Posterior cingulate gyrus (tissue), 11 donors: ENCODE data around the gene ALG1.
"Not testable (repeated sequence)": the region's sequence is repeated elsewhere in the genome, so short reads cannot be mapped to it uniquely, and the experiment has no call there.

ENCODE experiments used
- DNase-seq, 10 donors: peaks; one replicate each; pipeline versions ENCODE4 v3.0.0 to v3.0.0-alpha.2; 2020 to 2021; ENCODE audit warnings: mixed read lengths in 3 of 10
- intact Hi-C: fragments of 100-400 bp; cut with DNase I; formaldehyde crosslinking; loops from one replicate; pipeline ENCODE4 v1.15.1; 2023

ALG1 gene

DNA sequence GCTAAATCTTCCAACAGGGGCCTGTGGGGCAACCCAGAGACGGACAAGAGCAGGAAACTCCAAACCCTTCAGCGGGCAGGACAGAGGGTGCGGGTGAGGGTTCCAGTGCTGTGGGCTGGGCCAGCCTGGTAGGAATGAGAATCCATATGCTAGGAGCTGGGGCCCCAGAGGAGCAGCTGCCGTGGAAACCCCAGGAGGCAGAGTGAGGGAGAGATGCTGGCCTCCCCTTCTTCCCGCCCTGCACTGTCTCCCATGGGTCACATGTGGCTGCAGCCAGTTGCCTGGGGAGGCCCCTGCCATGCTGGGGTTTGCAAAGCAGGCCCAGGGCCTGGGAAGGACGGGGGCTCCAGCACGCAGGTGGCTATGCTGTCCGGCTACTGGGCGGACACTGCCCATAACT, 21.4 kb downstream of the ALG1 start:
- intact Hi-C loops = not testable (repeated sequence)

DNA sequence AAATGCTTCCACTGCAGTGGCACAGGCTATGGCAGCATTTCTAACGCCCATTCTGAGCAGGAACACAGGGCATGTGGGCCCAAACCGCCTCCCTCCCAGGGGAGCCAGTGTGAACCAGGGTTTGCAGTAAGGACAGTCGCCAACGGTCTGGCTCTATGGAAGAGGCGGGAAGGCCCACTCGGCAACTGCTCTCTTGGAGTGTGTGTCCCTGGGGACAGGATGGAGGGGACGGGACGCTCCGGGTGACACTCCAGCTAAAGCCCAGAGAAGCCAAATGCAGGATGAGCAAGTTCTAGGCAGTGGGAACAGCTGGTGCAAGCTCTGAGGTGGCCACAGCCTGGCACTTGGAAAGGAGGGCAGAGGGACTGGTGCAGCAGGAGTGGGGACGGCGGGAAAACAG, 22.1 kb downstream of the ALG1 start:
- peak in 2 of 10 donors; percentile 70 to 76 for DNase-seq
- intact Hi-C loops = not testable (repeated sequence)

More for the DNA sequence above, 21.4 kb downstream of the ALG1 start:
- peak in 2 of 10 donors; percentile 22 to 63 for DNase-seq

DNA sequence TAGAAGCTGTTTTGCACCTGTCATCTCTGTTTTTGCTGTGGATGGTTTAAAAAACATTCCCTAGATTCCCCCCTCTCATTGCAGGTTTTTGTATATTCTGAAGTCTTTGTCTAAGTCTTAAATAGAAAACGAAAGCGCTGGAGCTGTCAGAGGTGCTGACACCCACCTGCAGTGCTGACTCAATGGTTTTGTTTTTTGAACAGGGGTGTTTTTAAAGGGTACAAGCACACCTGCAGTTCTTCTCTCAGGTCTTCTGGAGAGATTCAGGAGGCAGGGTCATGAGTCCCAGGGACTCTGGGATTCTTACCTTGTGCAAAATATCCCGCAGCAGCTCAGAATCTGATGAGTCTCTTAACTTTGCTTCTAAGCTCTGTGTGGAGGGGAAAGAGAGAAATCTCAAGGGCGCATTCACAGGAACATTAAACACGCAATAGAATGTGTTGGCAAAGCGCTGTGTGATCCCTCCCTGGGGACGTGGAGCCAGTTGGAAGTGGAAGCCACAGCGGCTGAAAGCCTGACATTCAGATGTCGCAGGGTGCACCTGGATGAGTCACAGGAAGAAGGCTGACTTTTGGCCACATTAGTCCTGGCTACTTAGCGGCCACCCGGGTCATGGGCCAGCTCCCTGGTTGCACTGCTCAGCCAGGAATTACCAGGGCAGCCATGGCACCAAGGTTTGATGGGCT, 23.6 kb downstream of the ALG1 start:
- DNase-seq = peak in 1 of 10 donors; percentile 83
- intact Hi-C loops = not testable (repeated sequence)

DNA sequence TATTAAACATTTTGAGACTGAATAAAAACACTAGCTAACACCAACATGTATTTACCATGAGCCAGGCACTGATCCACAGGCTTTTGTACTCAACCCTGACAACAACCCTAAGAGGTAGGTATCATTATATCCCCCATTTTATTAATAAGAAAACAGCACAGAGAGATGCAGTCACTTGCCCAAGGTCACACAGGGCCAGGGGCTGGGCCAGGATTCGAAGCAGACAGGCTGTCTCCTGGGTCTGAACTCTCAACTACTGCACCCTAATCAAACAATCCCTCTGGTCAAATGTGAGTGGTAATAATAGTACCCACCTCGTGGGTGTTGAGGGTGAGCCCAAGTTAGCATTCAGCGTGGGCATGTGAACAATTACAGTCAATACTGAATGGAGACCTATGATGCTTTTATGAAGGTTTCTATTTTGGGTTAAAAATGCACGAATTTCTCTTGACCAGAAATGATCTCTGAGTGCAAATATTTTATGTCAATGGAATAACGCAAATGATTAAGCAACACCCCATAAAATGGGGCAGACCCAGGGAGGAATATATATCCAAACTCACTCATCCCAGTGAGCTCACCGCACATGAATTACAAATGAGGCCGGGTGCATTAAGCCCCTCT, 24.9 kb downstream of the ALG1 start:
- DNase-seq = peak in 1 of 10 donors; percentile 65
- intact Hi-C loops = not testable (repeated sequence)

DNA sequence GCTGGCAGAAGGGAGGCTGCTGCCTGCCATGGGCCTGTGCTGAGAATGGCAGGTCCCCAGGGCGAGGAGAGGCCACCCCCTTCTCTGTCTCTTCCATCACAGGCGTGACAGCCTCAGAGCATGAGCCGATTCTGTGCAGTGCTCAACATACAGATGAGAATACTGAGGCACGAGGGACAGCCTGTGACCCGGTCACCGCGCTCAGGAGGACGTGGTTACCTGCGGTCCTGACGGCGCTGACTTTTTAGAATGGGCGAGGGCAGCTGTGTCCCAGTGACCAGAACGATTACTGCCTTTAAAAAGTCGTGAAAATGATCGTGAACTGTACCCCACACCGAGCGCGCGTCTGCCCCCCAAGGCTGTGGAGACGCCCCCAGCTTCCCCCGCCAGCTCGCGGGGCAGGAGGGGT, 25.4 kb downstream of the ALG1 start:
- intact Hi-C loops = not testable (repeated sequence)
- peak in 2 of 10 donors; percentile 10 to 81 for DNase-seq

DNA sequence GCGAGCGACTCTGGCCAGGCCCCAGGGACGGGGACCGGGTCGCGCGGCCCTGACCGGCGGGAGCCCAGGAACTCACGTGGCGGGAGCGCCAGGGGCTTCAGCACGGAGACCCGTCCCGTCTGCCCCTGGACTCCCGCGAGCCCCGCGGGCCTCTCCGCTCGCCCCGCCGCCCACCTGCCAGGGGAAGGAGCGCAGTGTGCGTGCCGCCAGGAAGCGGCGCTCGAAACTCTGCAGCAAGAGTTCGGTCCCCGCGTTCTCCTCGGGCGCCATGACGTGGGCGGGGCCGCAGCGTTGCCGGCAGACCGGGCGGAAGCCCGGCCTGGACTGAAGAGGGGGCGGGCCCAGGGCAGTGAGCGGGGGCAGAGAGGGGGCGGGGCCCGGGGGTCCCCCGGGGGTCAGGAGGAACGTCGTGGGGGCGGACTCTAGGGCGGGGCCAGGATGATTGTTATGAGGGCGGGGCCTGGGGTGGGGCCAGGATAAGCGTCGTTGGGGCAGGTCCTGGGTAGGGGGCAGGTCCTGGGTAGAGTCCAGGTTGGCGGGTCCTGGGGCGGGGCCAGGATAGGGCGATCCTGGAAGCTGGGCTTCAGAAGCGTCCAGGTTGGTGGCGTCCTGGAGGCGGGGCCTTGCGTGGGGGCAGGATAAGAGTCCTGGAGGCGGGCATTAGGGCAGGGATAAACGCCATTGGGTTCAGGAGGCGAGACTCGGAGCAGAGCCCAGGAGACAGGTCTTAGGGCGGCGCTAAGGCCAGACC, 26.0 kb downstream of the ALG1 start, which contains the start of gene EEF2KMT:
Gene EEF2KMT, minus strand, starts transcription at position 326 of the 751 bp plus-strand sequence. Its CDS starts 56 bp downstream, at position 270.
- intact Hi-C loops = not testable (repeated sequence)
- DNase-seq = peak in 9 of 10 donors; percentile 97 to 100 (median 98)

DNA sequence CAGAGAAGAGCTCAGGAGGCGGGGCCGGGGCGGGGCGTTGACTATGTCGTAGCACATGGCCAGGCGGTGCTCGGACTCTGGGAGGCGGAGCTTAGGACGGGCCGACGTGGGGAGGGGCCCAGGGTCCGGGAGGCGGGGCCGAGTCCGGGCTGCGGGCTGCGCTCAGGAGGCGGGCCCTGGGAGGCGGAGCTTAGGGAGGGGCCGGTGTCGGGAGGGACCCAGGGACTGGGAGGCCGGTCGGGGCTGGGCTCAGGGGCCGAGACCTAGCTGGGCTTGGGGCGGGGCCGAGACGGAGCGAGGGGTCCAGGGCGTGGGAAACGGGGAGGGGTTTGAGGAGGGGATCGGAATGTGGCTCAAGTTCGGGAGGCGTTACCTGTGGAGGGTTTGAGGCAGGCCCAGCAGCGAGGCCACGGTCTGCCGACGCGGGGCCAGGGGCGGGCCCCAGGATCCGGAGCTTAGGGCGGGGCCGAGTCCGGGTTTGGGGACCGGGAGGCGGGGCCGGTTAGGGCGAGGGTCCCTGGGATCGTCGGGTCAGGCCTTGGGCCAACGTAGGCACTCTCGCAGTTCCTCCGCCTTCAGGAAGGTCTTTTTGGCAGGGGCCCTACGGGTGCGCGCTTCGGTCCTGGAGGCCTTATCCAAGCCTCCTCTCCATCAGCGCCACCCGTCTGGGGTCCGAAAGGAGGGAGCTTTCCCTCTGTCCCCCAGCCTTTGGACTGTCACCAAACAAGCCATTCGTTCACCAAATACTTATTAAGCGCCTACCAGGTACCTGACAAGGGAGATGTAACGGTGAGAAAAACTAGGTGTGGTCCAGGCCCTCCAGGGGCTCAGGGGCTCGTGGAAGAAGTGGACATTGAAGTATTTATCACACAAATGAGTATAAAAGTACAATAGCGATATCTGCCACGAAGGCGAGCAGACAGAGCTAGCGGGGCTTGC, 26.8 kb downstream of the ALG1 start:
- intact Hi-C loops = not testable (repeated sequence)
- peak; percentile 31 to 100 (median 50) for DNase-seq

DNA sequence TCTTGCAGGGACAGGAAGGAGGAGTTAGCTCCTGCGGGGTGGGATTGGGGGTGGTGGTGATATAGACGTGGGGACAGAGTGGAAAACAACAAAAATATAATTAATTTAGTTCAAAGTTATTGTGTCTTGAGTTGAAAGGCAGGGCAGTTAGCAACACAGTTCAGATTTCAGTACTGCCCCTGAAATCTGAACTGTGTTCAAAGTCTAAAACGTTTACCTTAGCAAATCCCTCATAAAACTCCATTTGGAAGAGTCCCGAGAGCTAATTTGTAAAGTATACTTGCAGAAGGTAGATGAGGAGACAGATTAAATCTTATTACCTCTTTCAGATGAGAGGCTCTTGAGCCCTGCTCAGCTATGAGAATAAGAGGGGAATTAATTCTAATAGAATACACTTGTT, 27.5 kb downstream of the ALG1 start:
- DNase-seq, intact Hi-C loops: not testable (repeated sequence)

DNA sequence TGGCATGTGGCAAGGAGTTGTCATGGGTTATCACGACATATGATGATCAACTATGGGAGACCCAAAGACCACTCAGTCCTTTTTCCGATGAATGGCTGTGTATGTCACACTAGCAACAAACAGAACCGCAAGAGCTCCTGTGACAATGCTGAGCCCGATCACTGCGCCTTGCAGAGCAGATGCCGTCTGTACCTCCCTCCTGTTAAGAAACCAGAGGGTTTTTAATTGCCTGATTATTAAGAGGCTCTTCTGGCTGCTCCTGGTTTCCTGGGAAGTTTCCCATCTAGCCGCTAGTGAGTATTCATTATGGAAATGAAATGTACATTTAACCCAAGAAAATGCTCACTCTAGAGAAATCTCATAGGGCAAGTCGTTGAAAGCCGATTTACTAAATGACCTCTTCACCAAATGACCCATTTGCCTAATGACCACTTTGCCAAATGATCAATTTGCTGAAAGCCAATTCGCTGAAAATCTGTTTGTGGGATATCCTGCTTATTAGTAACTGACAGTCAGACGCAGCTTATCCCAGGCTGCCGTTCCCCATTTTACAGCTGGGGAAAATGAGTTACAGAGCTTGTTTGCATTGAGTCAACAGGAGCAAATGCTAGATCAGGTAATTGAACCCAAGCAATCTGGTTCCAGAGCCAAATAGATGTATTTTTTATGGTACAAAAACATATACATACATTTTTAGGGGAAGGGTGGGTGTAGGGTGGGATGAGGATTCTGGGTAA, 31.8 kb downstream of the ALG1 start:
- DNase-seq = peak in 1 of 10 donors; percentile 17
- intact Hi-C loops = not testable (repeated sequence)

DNA sequence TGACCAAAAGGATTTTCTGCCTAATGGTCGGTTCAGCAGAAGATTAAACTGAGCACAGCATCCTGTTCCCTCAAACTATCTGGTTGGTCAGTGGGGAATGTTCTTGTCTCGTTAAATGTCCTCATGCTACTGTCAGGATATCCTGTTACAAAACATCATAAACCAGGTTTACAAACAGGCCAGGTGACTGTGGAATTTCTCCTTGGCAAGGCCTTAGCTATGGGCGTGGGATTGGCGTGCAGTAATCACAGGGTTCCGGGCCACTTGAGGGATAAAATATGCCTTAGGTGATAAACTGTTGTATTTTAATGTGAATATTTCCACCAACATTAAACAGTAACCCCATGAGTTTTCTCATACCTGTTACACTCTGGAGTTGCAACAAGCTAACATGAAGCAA, 33.4 kb downstream of the ALG1 start:
- intact Hi-C loops = not testable (repeated sequence)
- peak in 1 of 10 donors; percentile 5 for DNase-seq

DNA sequence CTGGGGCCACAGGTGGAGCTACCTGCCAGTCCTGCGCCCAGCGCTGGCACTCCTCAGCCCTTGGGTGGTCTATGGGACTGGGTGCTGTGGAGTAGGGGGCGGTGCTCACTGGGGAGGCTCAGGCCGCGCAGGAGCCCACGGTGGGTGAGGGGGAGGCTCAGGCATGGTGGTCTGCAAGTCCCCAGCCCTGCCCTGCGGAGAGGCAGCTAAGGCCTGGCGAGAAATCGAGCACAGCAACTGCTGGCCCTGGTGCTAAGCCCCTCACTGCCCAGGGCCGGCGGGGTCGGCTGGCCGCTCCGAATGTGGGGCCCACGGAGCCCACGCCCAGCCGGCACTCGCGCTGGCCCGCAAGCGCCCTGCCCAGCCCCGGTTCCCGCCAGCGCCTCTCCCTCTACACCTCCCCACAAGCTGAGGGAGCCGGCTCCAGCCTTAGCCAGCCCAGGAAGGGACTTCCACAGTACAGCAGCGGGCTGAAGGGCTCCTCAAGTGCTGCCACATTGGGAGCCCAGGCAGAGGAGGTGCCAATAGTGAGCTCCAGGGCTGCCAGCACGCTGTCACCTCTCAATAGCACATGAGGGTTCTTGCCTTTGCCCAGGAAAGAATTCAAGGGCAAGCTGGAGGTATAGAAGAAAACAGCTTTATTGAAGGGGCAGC, 37.0 kb downstream of the ALG1 start:
- intact Hi-C loops = no loop called here
- peak in 1 of 10 donors; percentile 69 for DNase-seq

DNA sequence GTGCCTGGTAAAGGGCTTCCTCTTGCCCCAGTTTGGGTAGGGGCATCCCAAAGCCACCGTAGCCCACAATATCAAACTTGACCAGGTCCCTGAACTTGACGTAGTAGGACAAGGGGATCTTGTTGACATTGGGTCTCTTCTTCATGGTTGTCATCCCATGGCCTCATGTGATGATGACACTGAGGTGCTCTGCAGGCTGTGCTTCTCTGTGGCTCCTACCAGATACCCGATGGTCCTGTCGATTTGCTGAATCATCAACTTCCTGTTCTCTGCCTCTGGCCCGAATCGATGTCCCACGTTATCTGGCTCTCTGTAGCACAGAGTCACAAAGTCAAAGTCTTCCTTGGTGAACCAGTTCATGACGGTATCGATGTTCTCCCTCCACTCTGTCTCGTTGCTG, 39.3 kb downstream of the ALG1 start:
- intact Hi-C loops = not testable (repeated sequence)
- DNase-seq = peak in 1 of 10 donors; percentile 14

DNA sequence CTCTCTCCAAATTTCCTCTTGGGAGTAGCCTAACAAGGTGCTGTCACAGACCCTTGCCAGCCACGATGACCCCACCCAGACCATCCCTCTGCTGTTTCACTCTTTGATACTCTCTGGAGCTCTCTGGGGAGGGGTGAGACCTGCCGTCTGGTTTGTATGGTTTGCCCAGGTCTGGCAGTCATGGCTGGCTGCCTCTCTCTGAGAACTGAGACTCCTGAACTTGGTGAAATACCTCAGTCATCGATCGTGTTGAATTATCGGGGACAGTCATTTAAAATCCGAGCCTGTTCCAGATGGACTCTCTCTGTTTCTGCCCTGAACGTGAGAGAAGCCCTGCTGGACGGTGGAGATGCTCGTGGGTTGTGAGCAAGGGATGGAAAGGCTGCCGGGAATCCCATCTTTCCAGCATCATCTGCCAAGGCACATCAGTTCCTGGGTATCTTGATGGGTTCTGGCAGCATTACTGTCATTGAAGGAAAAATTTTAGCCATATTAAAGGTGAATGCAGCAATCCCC, 45.2 kb downstream of the ALG1 start:
- intact Hi-C loops, DNase-seq: not testable (repeated sequence)

DNA sequence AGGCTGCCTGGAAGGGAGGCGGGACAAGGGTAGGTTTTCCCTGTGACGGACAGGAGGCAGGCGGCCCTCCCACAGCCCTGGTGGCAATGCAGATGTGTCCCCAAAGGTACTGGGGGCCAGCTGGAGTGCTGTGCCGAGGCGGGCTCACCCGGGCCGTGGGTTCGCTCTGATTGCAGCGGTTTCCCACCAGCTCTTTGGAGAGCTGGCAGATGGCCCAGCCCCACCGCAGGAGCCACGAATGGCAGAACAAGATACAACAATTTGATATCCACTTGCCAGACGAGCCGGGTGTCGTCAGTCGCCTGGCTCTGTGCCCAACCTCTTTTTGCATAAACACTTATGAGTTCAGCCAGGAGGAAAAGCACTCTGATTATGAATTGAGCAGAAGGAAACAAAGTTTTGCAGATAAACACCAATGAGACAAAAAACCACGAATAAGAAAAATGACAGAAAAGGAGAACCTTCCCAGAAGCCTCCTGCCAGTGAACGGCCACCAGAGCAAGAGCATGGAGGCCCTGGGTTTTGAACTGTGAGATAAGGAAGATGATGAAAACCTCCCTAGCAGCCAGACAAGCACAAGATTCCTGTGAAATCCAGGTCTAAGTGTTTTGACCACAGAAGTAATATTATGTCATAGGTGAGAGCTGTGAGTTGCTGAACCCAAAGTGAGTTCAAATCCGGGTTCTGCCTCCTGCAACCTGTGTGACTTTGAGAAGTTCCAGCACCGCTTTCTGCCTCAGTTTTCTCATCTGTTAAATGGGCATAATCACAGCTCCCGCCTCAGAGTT, 45.9 kb downstream of the ALG1 start:
- peak in 4 of 10 donors; percentile 11 to 91 (median 48) for DNase-seq
- intact Hi-C loops = not testable (repeated sequence)

DNA sequence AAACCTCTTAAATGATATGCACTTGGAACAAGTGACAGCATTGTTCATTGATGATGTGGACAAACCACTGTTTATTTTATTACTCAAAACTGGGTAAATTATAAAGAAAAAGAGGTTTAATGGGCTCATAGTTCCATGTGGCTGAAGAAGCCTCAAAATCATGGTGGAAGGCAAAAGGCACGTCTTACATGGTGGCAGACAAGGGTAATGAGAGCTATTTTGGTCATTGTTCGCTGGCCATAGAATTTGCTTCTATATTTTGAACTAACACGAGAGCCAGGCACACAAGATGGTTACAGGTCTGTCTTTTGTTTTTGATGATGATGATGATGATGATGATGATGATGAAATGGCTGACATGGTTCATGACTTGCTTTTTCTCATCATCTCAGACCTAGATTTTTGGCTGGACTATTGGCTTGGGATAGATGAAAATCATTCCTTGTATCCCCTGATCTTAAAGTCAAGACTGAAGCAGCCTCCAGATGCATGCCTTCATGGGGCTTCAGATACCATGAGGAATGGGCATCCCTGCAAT, 59.9 kb downstream of the ALG1 start:
- DNase-seq, intact Hi-C loops: not testable (repeated sequence)

DNA sequence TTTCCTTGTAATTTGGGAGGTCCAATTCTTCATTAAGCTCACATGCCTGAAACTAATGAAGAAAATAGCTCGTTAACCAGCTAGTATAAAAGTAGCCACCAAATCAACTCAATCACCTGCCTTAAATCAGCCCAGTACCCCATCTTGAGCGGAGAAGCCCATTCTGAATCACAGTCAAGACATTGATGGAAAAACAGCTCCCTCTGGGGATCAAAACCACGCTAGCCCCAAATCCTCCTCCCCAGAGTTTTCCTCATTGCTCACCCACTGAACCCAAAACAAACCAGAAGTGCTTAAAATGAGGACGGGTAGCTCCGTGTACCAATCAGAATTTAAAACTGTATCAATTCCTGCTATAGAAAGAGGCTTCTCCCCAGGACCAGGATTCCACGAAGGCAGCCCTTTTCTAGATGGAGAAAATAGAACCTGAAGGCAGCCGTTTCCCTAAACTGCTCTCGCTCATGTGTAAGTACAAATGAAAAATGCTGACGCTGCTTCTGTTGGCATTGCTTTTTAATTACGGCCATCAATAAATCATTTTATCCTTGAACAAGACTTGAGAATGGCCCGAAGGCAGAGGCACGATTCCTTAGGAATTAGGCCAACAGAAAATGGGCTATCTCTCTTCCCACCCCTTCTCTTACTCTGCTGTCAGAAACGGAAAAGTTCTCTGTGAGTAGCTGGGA, 61.4 kb downstream of the ALG1 start:
- DNase-seq = peak in 1 of 10 donors; percentile 7
- intact Hi-C loops = not testable (repeated sequence)
